ENCODE data around the gene CWF19L2.

CWF19L2 gene

DNA sequence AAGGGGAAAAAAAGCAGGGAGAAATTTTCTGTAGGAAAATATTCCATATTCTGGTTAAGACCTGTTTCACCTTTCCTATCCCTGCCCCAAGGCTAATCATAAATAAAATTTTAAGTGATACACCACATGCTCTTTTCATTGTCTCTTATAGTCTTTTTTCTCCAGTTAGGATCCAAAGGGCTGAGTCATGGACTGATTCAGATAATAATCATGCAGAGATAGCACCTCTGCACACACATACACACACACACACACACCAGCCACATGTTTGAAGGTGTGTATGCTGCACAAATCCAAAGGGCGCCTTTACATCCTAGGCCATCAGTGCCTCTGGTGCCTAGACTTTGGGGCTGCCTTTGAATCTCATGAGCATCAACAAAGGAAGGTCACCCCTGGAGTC, 35.5 kb upstream of the CWF19L2 start:
- H3K4me3 ChIP-seq (ENCODE audit: low read length): no peak overlapping the region
- DNase-seq (ENCODE audit: low read depth): peak; percentile 82
- TF ChIP-seq CTCF (IDR thresholded peaks at IDR 0.05; ENCODE audit: insufficient read depth, low read depth, low read length, missing control alignments): no peak

DNA sequence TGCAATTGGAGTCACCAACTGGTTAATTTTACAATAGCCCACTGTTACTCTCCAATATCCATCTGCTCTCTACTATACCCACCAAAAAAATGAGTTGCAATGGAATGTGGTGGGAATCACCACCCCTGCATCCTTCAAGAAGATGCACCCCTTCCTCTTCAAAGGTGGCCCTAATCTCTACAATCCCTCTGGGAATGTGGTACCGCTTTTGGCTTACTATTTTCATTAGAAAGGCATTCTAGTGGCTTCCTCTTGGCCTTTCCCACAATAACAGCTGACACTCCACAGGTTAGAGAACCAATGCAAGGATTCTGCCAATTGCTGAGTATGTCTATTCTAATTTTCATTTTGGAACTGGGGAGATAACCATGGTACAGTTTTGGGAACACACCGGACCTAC, 33.2 kb upstream of the CWF19L2 start:
- DNase-seq (ENCODE audit: low read depth): no peak
- no peak overlapping the region for H3K4me3 ChIP-seq (ENCODE audit: low read length)
- TF ChIP-seq CTCF (IDR thresholded peaks at IDR 0.05; ENCODE audit: insufficient read depth, low read depth, low read length, missing control alignments): no peak

GRCh38 chr11:107482234-107482633, 24.6 kb upstream of the CWF19L2 start:
- H3K4me3 ChIP-seq (ENCODE audit: low read length): no peak overlapping the region
- no peak for DNase-seq (ENCODE audit: low read depth)
- TF ChIP-seq CTCF (IDR thresholded peaks at IDR 0.05; ENCODE audit: insufficient read depth, low read depth, low read length, missing control alignments): no peak

GRCh38 chr11:107478922-107479321, 21.3 kb upstream of the CWF19L2 start:
- TF ChIP-seq CTCF (IDR thresholded peaks at IDR 0.05; ENCODE audit: insufficient read depth, low read depth, low read length, missing control alignments): no peak
- DNase-seq (ENCODE audit: low read depth): no peak
- H3K4me3 ChIP-seq (ENCODE audit: low read length): no peak overlapping the region

GRCh38 chr11:107477820-107478219, 20.2 kb upstream of the CWF19L2 start:
- H3K4me3 ChIP-seq (ENCODE audit: low read length): no peak overlapping the region
- no peak for DNase-seq (ENCODE audit: low read depth)
- TF ChIP-seq CTCF (IDR thresholded peaks at IDR 0.05; ENCODE audit: insufficient read depth, low read depth, low read length, missing control alignments): no peak

GRCh38 chr11:107473792-107474191, 16.2 kb upstream of the CWF19L2 start:
- no peak for TF ChIP-seq CTCF (IDR thresholded peaks at IDR 0.05; ENCODE audit: insufficient read depth, low read depth, low read length, missing control alignments)
- no peak overlapping the region for H3K4me3 ChIP-seq (ENCODE audit: low read length)
- no peak for DNase-seq (ENCODE audit: low read depth)

DNA sequence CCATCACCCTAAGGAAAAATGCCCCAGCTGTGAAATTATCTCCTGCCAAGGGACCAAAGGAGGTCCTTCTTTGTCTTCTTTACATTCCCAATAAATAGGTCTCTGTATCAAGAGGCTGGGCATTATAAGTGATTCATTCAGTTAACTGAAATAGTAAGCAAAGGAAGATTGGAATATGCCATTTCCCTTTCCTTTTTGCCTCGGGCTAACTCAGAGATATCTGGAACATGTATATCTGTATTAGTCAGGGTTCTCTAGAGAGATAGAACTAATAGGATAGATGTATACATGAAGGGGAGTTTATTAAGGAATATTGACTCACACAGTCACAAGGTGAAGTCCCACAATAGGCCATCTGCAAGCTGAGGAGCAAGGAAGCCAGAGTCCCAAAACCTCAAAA, 15.3 kb upstream of the CWF19L2 start:
- H3K4me3 ChIP-seq (ENCODE audit: low read length): no peak overlapping the region
- peak; percentile 39 for DNase-seq (ENCODE audit: low read depth)
- TF ChIP-seq CTCF (IDR thresholded peaks at IDR 0.05; ENCODE audit: insufficient read depth, low read depth, low read length, missing control alignments): no peak

Measured in epithelial cell of esophagus (primary cell).